ENCODE data around the gene CCL19. TPM values are rescaled to one million over a fixed set of nuclear protein-coding genes. Genes with fewer than 3 reads are reported as not detected.

The CCL19 gene
- total and polyA plus RNA-seq, 8 donors, result 0.28 to 36.3 (median 0.75) TPM; not detected in 2

DNA sequence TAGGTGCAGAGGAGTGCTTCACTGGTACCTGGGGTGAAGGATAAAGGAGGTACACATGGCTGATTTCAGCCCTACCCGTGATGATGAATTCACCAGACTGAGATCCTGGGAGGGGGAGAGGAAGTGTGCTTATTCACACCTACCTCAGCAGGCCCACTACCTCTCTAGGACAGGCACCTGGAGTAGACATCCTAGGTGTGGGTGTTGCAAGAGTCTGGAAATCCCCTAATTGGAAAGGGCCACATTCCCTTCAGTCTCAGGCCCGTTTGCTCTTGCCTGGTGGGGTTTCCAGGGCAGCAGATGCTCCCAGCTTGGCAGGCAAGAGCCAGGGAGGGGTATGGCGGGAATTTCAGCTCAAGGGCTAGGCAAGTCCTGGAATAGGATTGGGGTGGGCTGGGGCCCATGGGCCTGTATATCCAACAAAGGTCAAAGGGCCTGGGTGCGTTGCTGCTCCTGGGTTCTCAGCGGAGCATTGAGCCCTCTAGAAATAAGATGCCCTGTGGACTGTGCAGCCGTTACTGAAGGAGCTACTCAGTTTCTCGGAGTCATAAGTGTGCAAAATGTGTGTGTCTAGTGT is 24.7 kb upstream of the CCL19 start:
- no peaks in the 10 kb centered on the region for H3K36me3 ChIP-seq
- DNase-seq, result no peak
- intact Hi-C loops (cut with DNase I), result no loop called here
- H3K27ac ChIP-seq, result no peak overlapping the region
- no peak overlapping the region for H3K4me3 ChIP-seq
- no peaks in the 10 kb centered on the region for H3K27me3 ChIP-seq
- TF ChIP-seq CTCF (IDR thresholded peaks at IDR 0.05), result no peak
- H3K4me1 ChIP-seq, result peaks cover 0 to 8% of the 10 kb centered on the region in 2 donors
- no peaks in the 10 kb centered on the region for H3K9me3 ChIP-seq
- no peak for ATAC-seq

- Histone ChIP-seq H3K4me3 (no peak overlapping the region), H3K27me3 (no peaks in the 10 kb centered on the region), H3K4me1 (peaks cover 0 to 8% of the 10 kb centered on the region in 2 donors), H3K27ac (no peak overlapping the region), H3K9me3 (no peaks in the 10 kb centered on the region), H3K36me3 (no peaks in the 10 kb centered on the region)
- intact Hi-C loops (cut with DNase I), result no loop called here
- DNase-seq, result no peak
- ATAC-seq, result no peak
- no peak for TF ChIP-seq CTCF (IDR thresholded peaks at IDR 0.05)
Observed at GRCh38 chr9:34714007-34714406, 22.9 kb upstream of the CCL19 start.

GRCh38 chr9:34712140-34712539 is 21.1 kb upstream of the CCL19 start:
- no peak for DNase-seq
- TF ChIP-seq CTCF (IDR thresholded peaks at IDR 0.05), result no peak
- no peak overlapping the region for H3K4me3 ChIP-seq
- ATAC-seq, result no peak
- intact Hi-C loops (cut with DNase I), result no loop called here
- H3K27ac ChIP-seq, result no peak overlapping the region
- no peaks in the 10 kb centered on the region for H3K9me3 ChIP-seq
- H3K36me3 ChIP-seq, result no peaks in the 10 kb centered on the region
- H3K4me1 ChIP-seq, result no peaks in the 10 kb centered on the region
- no peaks in the 10 kb centered on the region for H3K27me3 ChIP-seq

- no peak within 1 kb of the TSS for H3K27ac ChIP-seq
- H3K27me3 ChIP-seq, result no peaks in the 10 kb centered on the region
- TF ChIP-seq CTCF (IDR thresholded peaks at IDR 0.05), result no peak
- peak in 2 of 4 donors; percentile 69 to 83 for DNase-seq
- intact Hi-C loops (cut with DNase I), result no loop called here
- ATAC-seq, result peak; percentile 17
- H3K4me1 ChIP-seq, result no peaks in the 10 kb centered on the region
- H3K9me3 ChIP-seq, result no peaks in the 10 kb centered on the region
- no peak within 1 kb of the TSS for H3K4me3 ChIP-seq
- H3K36me3 ChIP-seq, result no peaks in the 10 kb centered on the region
Observed at GRCh38 chr9:34710023-34710422, 18.9 kb upstream of the CCL19 start, which contains the start of gene CCL21. Gene CCL21 (minus strand): TSS chr9:34710136. CDS start chr9:34710066, 70 bp downstream.

- intact Hi-C loops (cut with DNase I), result no loop called here
Observed at GRCh38 chr9:34709196-34709978, 18.3 kb upstream of the CCL19 start.

More at GRCh38 chr9:34709196-34709978, 18.3 kb upstream of the CCL19 start:
- Histone ChIP-seq H3K36me3 (no peaks in the 10 kb centered on the region), H3K27me3 (no peaks in the 10 kb centered on the region), H3K4me1 (no peaks in the 10 kb centered on the region), H3K9me3 (no peaks in the 10 kb centered on the region), H3K27ac (no peak overlapping the region), H3K4me3 (no peak overlapping the region)
- TF ChIP-seq CTCF (IDR thresholded peaks at IDR 0.05), result no peak
- no peak for DNase-seq
- peak; percentile 12 for ATAC-seq
